Measurements from ENCODE around the gene MYT1.

DNA sequence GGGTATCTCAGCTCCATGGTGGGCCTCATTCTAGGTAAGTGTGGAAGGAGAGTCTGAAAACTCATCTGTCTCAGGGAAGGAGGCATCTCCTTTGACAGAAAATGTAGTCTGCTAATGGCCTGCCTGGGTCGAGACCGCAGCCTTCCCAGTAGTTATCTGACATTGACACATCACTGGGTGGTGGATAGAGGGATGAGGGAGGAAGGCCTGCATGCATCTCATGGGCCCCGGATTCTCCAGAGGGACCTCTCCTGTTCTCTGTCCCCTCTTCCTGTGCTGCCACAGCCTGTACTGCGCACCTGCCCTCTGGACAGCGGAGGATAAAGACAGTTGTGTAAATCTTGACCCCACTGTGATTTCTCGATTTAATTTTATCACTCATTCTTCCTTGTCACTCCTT lies 96.0 kb downstream of the MYT1 start:
- TF ChIP-seq CTCF (conservative IDR thresholded peaks at IDR 0.05) (no peak), EZH2 (IDR thresholded peaks at IDR 0.05; ENCODE audit: low read depth) (no peak)

Data from PC-9 (cell line).